Measurements from ENCODE around the gene CC2D1A. TPM values are rescaled to one million over a fixed set of nuclear protein-coding genes. Genes with fewer than 3 reads are reported as not detected.
A peak's percentile ranks its signal among the peaks of the same experiment; 100 is the strongest.

The CC2D1A gene
- total RNA-seq, 6 donors from 2014 or later: 30.4 to 95.3 (median 35.3) TPM

- peak in 1 of 2 donors; percentile 90 for DNase-seq
- peak overlapping the region; percentile 57 to 79 (median 66) for H3K4me3 ChIP-seq
- peaks cover 22 to 48% (median 37%) of the 10 kb centered on the region in 4 donors for H3K4me1 ChIP-seq
- no peaks in the 10 kb centered on the region for H3K9me3 ChIP-seq
- TF ChIP-seq POLR2AphosphoS5 (IDR thresholded peaks at IDR 0.05) (no peak), EP300 (IDR thresholded peaks at IDR 0.05) (no peak), POLR2A (IDR thresholded peaks at IDR 0.05) (no peak)
- TF ChIP-seq, protein P1, sequence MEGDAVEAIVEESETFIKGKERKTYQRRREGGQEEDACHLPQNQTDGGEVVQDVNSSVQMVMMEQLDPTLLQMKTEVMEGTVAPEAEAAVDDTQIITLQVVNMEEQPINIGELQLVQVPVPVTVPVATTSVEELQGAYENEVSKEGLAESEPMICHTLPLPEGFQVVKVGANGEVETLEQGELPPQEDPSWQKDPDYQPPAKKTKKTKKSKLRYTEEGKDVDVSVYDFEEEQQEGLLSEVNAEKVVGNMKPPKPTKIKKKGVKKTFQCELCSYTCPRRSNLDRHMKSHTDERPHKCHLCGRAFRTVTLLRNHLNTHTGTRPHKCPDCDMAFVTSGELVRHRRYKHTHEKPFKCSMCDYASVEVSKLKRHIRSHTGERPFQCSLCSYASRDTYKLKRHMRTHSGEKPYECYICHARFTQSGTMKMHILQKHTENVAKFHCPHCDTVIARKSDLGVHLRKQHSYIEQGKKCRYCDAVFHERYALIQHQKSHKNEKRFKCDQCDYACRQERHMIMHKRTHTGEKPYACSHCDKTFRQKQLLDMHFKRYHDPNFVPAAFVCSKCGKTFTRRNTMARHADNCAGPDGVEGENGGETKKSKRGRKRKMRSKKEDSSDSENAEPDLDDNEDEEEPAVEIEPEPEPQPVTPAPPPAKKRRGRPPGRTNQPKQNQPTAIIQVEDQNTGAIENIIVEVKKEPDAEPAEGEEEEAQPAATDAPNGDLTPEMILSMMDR (IDR thresholded peaks at IDR 0.05): no peak
- H3K27me3 ChIP-seq: peaks cover 0 to 13% (median 4%) of the 10 kb centered on the region in 4 donors
- ATAC-seq (ENCODE audit: low FRiP score in 2 of 2): no peak
- H3K36me3 ChIP-seq: no peaks in the 10 kb centered on the region
- peak overlapping the region; percentile 35 to 71 (median 62) for H3K27ac ChIP-seq
- 3 to 8% methylated on average over 13 to 38 of the region's 82 CpGs for WGBS, 2 donors
Measured at GRCh38 chr19:13865571-13866462, 40.2 kb upstream of the CC2D1A start.

GRCh38 chr19:13866463-13867046 is 39.4 kb upstream of the CC2D1A start:
- Histone ChIP-seq H3K27ac (peak overlapping the region in 3 of 4 donors; percentile 35 to 71 (median 63)), H3K36me3 (no peaks in the 10 kb centered on the region), H3K4me1 (peaks cover 20 to 41% (median 30%) of the 10 kb centered on the region in 4 donors), H3K4me3 (peak overlapping the region; percentile 57 to 79 (median 66)), H3K27me3 (peaks cover 0 to 13% (median 4%) of the 10 kb centered on the region in 4 donors), H3K9me3 (no peaks in the 10 kb centered on the region)
- no peak for ATAC-seq (ENCODE audit: low FRiP score in 2 of 2)
- no peak for DNase-seq
- no peak for TF ChIP-seq POLR2A (IDR thresholded peaks at IDR 0.05)
- no peak for TF ChIP-seq EP300 (IDR thresholded peaks at IDR 0.05)
- TF ChIP-seq, protein P1 (IDR thresholded peaks at IDR 0.05): no peak
- no peak for TF ChIP-seq POLR2AphosphoS5 (IDR thresholded peaks at IDR 0.05)
- 67 to 71% methylated on average over 15 of the region's 15 CpGs for WGBS, 2 donors

- 78 to 80% methylated on average over 4 of the region's 4 CpGs for WGBS, 2 donors
- no peak for ATAC-seq (ENCODE audit: low FRiP score in 2 of 2)
Measured at GRCh38 chr19:13868663-13869062, 37.3 kb upstream of the CC2D1A start.

GRCh38 chr19:13869281-13869680 is 36.7 kb upstream of the CC2D1A start:
- ATAC-seq (ENCODE audit: low FRiP score in 2 of 2) (no peak), DNase-seq (peak in 1 of 2 donors; percentile 37)
- 85 to 94% methylated on average over 7 to 13 of the region's 13 CpGs for WGBS, 2 donors

More at GRCh38 chr19:13868663-13869062, 37.3 kb upstream of the CC2D1A start:
- Histone ChIP-seq H3K27ac (no peak overlapping the region), H3K36me3 (no peaks in the 10 kb centered on the region), H3K4me1 (peaks cover 26 to 40% (median 30%) of the 10 kb centered on the region in 4 donors), H3K4me3 (no peak overlapping the region), H3K27me3 (peaks cover 0 to 13% (median 4%) of the 10 kb centered on the region in 4 donors), H3K9me3 (no peaks in the 10 kb centered on the region)
- TF ChIP-seq POLR2AphosphoS5 (IDR thresholded peaks at IDR 0.05) (no peak), EP300 (IDR thresholded peaks at IDR 0.05) (no peak), POLR2A (IDR thresholded peaks at IDR 0.05) (no peak)
- TF ChIP-seq, protein P1 (IDR thresholded peaks at IDR 0.05): no peak
- DNase-seq: no peak

More at GRCh38 chr19:13869281-13869680, 36.7 kb upstream of the CC2D1A start:
- peaks cover 22 to 34% (median 26%) of the 10 kb centered on the region in 4 donors for H3K4me1 ChIP-seq
- H3K4me3 ChIP-seq: no peak overlapping the region
- peaks cover 0 to 13% (median 4%) of the 10 kb centered on the region in 4 donors for H3K27me3 ChIP-seq
- no peaks in the 10 kb centered on the region for H3K9me3 ChIP-seq
- no peaks in the 10 kb centered on the region for H3K36me3 ChIP-seq
- H3K27ac ChIP-seq: no peak overlapping the region
- TF ChIP-seq, protein P1 (IDR thresholded peaks at IDR 0.05): no peak
- no peak for TF ChIP-seq EP300 (IDR thresholded peaks at IDR 0.05)
- TF ChIP-seq POLR2AphosphoS5 (IDR thresholded peaks at IDR 0.05): no peak
- TF ChIP-seq POLR2A (IDR thresholded peaks at IDR 0.05): no peak

Data from upper lobe of left lung (tissue), 6 donors.